Stimulated activated naive CD4-positive, alpha-beta T cell treated with Interleukin-2 at 50 U/mL for 16 hours (primary cell): Measurements from ENCODE around the gene OLA1.
A peak's percentile ranks its signal among the peaks of the same experiment; 100 is the strongest.

ENCODE experiments used
- DNase-seq: peaks from one replicate; lab custom pipeline; 2025; lab: John Stamatoyannopoulos, UW

Gene OLA1

GRCh38 chr2:174120346-174120745 is 128.0 kb downstream of the OLA1 start:
- DNase-seq: peak; percentile 23

GRCh38 chr2:174117951-174118930 is 130.1 kb downstream of the OLA1 start:
- no peak for DNase-seq

GRCh38 chr2:174112073-174112472 is 136.3 kb downstream of the OLA1 start:
- DNase-seq: no peak

GRCh38 chr2:174108579-174108978 is 139.8 kb downstream of the OLA1 start:
- no peak for DNase-seq

GRCh38 chr2:174106736-174107135 is 141.6 kb downstream of the OLA1 start:
- DNase-seq: no peak

- DNase-seq: no peak
Observed at GRCh38 chr2:174094542-174094941, 153.8 kb downstream of the OLA1 start.

- DNase-seq: no peak
Observed at GRCh38 chr2:174090476-174090875, 157.9 kb downstream of the OLA1 start.

GRCh38 chr2:174088706-174089460 is 159.4 kb downstream of the OLA1 start:
- DNase-seq: no peak

GRCh38 chr2:174086708-174087107 is 161.6 kb downstream of the OLA1 start:
- no peak for DNase-seq

- no peak for DNase-seq
Observed at GRCh38 chr2:174085781-174086180, 162.6 kb downstream of the OLA1 start.

- DNase-seq: no peak
Observed at GRCh38 chr2:174083843-174084458, 164.4 kb downstream of the OLA1 start.

- DNase-seq: no peak
Observed at GRCh38 chr2:174080672-174081121, 167.6 kb downstream of the OLA1 start.

GRCh38 chr2:174078275-174078674 is 170.1 kb downstream of the OLA1 start:
- DNase-seq: no peak

- no peak for DNase-seq
Observed at GRCh38 chr2:174076975-174077374, 171.4 kb downstream of the OLA1 start.

- no peak for DNase-seq
Observed at GRCh38 chr2:174076040-174076439, 172.3 kb downstream of the OLA1 start.

- DNase-seq: no peak
Observed at GRCh38 chr2:174074831-174075230, 173.5 kb downstream of the OLA1 start.

- DNase-seq: no peak
Observed at GRCh38 chr2:174072857-174073256, 175.5 kb downstream of the OLA1 start.

GRCh38 chr2:174072069-174072468 is 176.3 kb downstream of the OLA1 start:
- no peak for DNase-seq

GRCh38 chr2:174071321-174071720 is 177.0 kb downstream of the OLA1 start:
- DNase-seq: no peak

- no peak for DNase-seq
Observed at GRCh38 chr2:174070281-174070680, 178.1 kb downstream of the OLA1 start.

- no peak for DNase-seq
Observed at GRCh38 chr2:174067815-174068214, 180.5 kb downstream of the OLA1 start.

- DNase-seq: no peak
Observed at GRCh38 chr2:174066871-174067270, 181.5 kb downstream of the OLA1 start.
